CD4-positive, alpha-beta T cell treated with Interleukin-17A for 1 hour (primary cell): ENCODE data around the gene ATP5MC3.
A peak's percentile ranks its signal among the peaks of the same experiment; 100 is the strongest.
"Not testable (repeated sequence)": the region's sequence is repeated elsewhere in the genome, so short reads cannot be mapped to it uniquely, and the experiment has no call there.

Experiments
- DNase-seq: peaks from one replicate; pipeline ENCODE4 v3.0.0-alpha.2; 2020

ATP5MC3 gene

GRCh38 chr2:175181104-175181876 lies at the start of gene ATP5MC3:
ATP5MC3 (minus strand) TSS chr2:175181710; CDS start chr2:175181393, 317 bp downstream.
- peak; percentile 95 for DNase-seq

- DNase-seq = not testable (repeated sequence)
Measured at GRCh38 chr2:175228601-175229000, 47.1 kb upstream of the ATP5MC3 start.

GRCh38 chr2:175228179-175228578 lies 46.7 kb upstream of the ATP5MC3 start:
- DNase-seq = no peak

GRCh38 chr2:175227393-175227792 lies 45.9 kb upstream of the ATP5MC3 start:
- DNase-seq = no peak

- no peak for DNase-seq
Measured at GRCh38 chr2:175220075-175220474, 38.6 kb upstream of the ATP5MC3 start.

- DNase-seq = no peak
Measured at GRCh38 chr2:175218551-175218950, 37.0 kb upstream of the ATP5MC3 start.

- peak; percentile 20 for DNase-seq
Measured at GRCh38 chr2:175207741-175208438, 26.4 kb upstream of the ATP5MC3 start.

GRCh38 chr2:175206866-175207265 lies 25.4 kb upstream of the ATP5MC3 start:
- no peak for DNase-seq

GRCh38 chr2:175205523-175205922 lies 24.0 kb upstream of the ATP5MC3 start:
- no peak for DNase-seq

- peak; percentile 42 for DNase-seq
Measured at GRCh38 chr2:175203621-175204496, 22.3 kb upstream of the ATP5MC3 start.

GRCh38 chr2:175195012-175195411 lies 13.5 kb upstream of the ATP5MC3 start:
- DNase-seq = no peak

- no peak for DNase-seq
Measured at GRCh38 chr2:175188761-175189160, 7.3 kb upstream of the ATP5MC3 start.

- peak; percentile 35 for DNase-seq
Measured at GRCh38 chr2:175187378-175187777, 5.9 kb upstream of the ATP5MC3 start.

GRCh38 chr2:175183674-175184073 lies 2.2 kb upstream of the ATP5MC3 start:
- no peak for DNase-seq

GRCh38 chr2:175181877-175182308 lies 383 bp upstream of the ATP5MC3 start:
- no peak for DNase-seq

- peak; percentile 51 for DNase-seq
Measured at GRCh38 chr2:175180701-175181103, 808 bp downstream of the ATP5MC3 start.

GRCh38 chr2:175176624-175177023 lies 4.9 kb downstream of the ATP5MC3 start:
- no peak for DNase-seq

GRCh38 chr2:175175896-175176295 lies 5.6 kb downstream of the ATP5MC3 start:
- DNase-seq = no peak

GRCh38 chr2:175175320-175175719 lies 6.2 kb downstream of the ATP5MC3 start:
- no peak for DNase-seq

GRCh38 chr2:175170659-175171304 lies 10.7 kb downstream of the ATP5MC3 start:
- no peak for DNase-seq

GRCh38 chr2:175169191-175169590 lies 12.3 kb downstream of the ATP5MC3 start:
- DNase-seq = no peak

- DNase-seq = no peak
Measured at GRCh38 chr2:175168564-175168945, 13.0 kb downstream of the ATP5MC3 start.
